CD14-positive monocyte (primary cell): Measurements from ENCODE around the gene PANK4. TPM values are rescaled to one million over a fixed set of nuclear protein-coding genes. Genes with fewer than 3 reads are reported as not detected.

ENCODE experiments used
- DNase-seq, 3 donors: peaks; one replicate each; pipeline ENCODE4 v3.0.0-alpha.2; 2011 to 2022
- H2AFZ ChIP-seq: 2 replicates; pipeline ENCODE4 v1.6.0; 2012; ENCODE audit warnings: mild to moderate bottlenecking, low read depth, low read length, inconsistent platforms; ENCODE audit not compliant: insufficient read depth, poor library complexity, severe bottlenecking
- H3K27ac ChIP-seq, 2 donors: 1 replicate in 1 of 2; 2 replicates in 1 of 2; pipeline ENCODE4 v1.5.1; 2012 to 2013; ENCODE audit warnings: low read length in 2 of 2, control low read depth in 1 of 2, inconsistent platforms in 1 of 2, low read depth in 1 of 2, mild to moderate bottlenecking in 1 of 2
- H3K27me3 ChIP-seq, 2 donors: one replicate each; pipeline versions ENCODE4 v1.6.0 to v1.6.1; 2011 to 2013; ENCODE audit warnings: low read length in 2 of 2; ENCODE audit not compliant: control insufficient read depth in 2 of 2, insufficient read depth in 2 of 2
- H3K36me3 ChIP-seq, 2 donors: replicated peaks in 1 of 2; 1 replicate in 1 of 2; 2 replicates in 1 of 2; pipeline versions ENCODE4 v1.5.1 to v1.6.1; 2012 to 2013; ENCODE audit warnings: low read length in 2 of 2, control low read depth in 1 of 2, inconsistent platforms in 1 of 2, mild to moderate bottlenecking in 1 of 2; ENCODE audit not compliant: insufficient read depth in 2 of 2, control insufficient read depth in 1 of 2
- H3K4me1 ChIP-seq, 2 donors: 1 replicate in 1 of 2; 2 replicates in 1 of 2; pipeline versions ENCODE4 v1.5.1 to v1.6.1; 2012 to 2013; ENCODE audit warnings: low read length in 2 of 2, control low read depth in 1 of 2, inconsistent platforms in 1 of 2, mild to moderate bottlenecking in 1 of 2, moderate library complexity in 1 of 2; ENCODE audit not compliant: insufficient read depth in 2 of 2, control insufficient read depth in 1 of 2
- H3K4me2 ChIP-seq: replicated peaks from 2 replicates; pipeline ENCODE3; 2012; ENCODE audit warnings: low read length, moderate library complexity, mild to moderate bottlenecking; ENCODE audit not compliant: poor library complexity, severe bottlenecking; ENCODE audit errors: extremely low read depth
- H3K4me3 ChIP-seq, 3 experiments: fragments of 200-600 bp in 1 of 3; sonication (generic) in 1 of 3; replicated peaks in 1 of 3; 1 replicate in 2 of 3; 2 replicates in 1 of 3; pipeline ENCODE4 v1.5.1; 2011 to 2013; ENCODE audit warnings: low read length in 3 of 3, mild to moderate bottlenecking in 3 of 3, control low read depth in 2 of 3, low read depth in 2 of 3, inconsistent platforms in 1 of 3, moderate library complexity in 1 of 3
- H3K79me2 ChIP-seq: 2 replicates; pipeline ENCODE4 v1.6.0; 2012; ENCODE audit warnings: mild to moderate bottlenecking, control low read depth, inconsistent platforms, low read length, moderate library complexity; ENCODE audit not compliant: insufficient read depth
- H3K9ac ChIP-seq: 2 replicates; pipeline ENCODE4 v1.6.0; 2017; ENCODE audit warnings: low read length, mild to moderate bottlenecking; ENCODE audit not compliant: insufficient read depth, poor library complexity, severe bottlenecking
- H3K9me3 ChIP-seq, 2 donors: replicated peaks in 1 of 2; 1 replicate in 1 of 2; 2 replicates in 1 of 2; pipeline versions ENCODE4 v1.5.1 to v1.6.1; 2012 to 2013; ENCODE audit warnings: low read length in 2 of 2, control low read depth in 1 of 2; ENCODE audit not compliant: control insufficient read depth in 1 of 2, insufficient read depth in 1 of 2
- H4K20me1 ChIP-seq: 2 replicates; pipeline ENCODE4 v1.6.0; 2012; ENCODE audit warnings: mild to moderate bottlenecking, low read length, control low read depth, moderate library complexity; ENCODE audit not compliant: insufficient read depth
- H3K27ac Mint-ChIP-seq, 7 donors: one replicate each; pipeline ENCODE4 v1.8.0; 2020; ENCODE audit warnings: mild to moderate bottlenecking in 7 of 7, mixed read lengths in 7 of 7, moderate library complexity in 6 of 7, inconsistent platforms in 2 of 7
- H3K27me3 Mint-ChIP-seq, 3 donors: one replicate each; pipeline ENCODE4 v1.8.0; 2021 to 2022; ENCODE audit warnings: low read depth in 3 of 3, mild to moderate bottlenecking in 3 of 3, mixed read lengths in 3 of 3, moderate library complexity in 3 of 3, inconsistent platforms in 1 of 3
- H3K36me3 Mint-ChIP-seq, 2 donors: one replicate each; pipeline ENCODE4 v1.8.0; 2020; ENCODE audit warnings: mixed read lengths in 2 of 2, inconsistent platforms in 1 of 2, mild to moderate bottlenecking in 1 of 2
- H3K4me1 Mint-ChIP-seq: one replicate; pipeline ENCODE4 v1.8.0; 2020; ENCODE audit warnings: mild to moderate bottlenecking, mixed read lengths
- H3K4me3 Mint-ChIP-seq, 2 donors: one replicate each; pipeline ENCODE4 v1.8.0; 2020; ENCODE audit warnings: mild to moderate bottlenecking in 2 of 2, mixed read lengths in 2 of 2, moderate library complexity in 1 of 2
- H3K9me3 Mint-ChIP-seq, 7 donors: one replicate each; pipeline ENCODE4 v1.8.0; 2020 to 2022; ENCODE audit warnings: mixed read lengths in 7 of 7, mild to moderate bottlenecking in 6 of 7, moderate library complexity in 6 of 7, inconsistent platforms in 2 of 7
- WGBS: methylation state at CpG from one replicate; pipeline ENCODE4 v1.1.5; 2013; ENCODE audit warnings: missing lambda C conversion rate; ENCODE audit not compliant: insufficient coverage; 5-methylcytosine and 5-hydroxymethylcytosine counted together
- intact Hi-C, 2 donors: fragments of 100-400 bp; cut with micrococcal nuclease; formaldehyde crosslinking; loops; one replicate each; pipeline versions ENCODE4 v1.15.0 to v1.15.1; 2023
- polyA plus RNA-seq, 3 donors: library from polyadenylated mRNA; depleted of rRNA in 1 of 3; unstranded in 2 of 3; stranded (reverse) in 1 of 3; fragments of 300-500 nt in 2 of 3; fragments of >200 nt in 1 of 3; fragmentation: Illumina TruSeq in 2 of 3; gene quantifications; 1 replicate in 2 of 3; 2 replicates in 1 of 3; pipeline ENCODE4 v1.2.3, GENCODE V29; 2012 to 2021
- TF ChIP-seq, protein P1 (sequence below): fragments of 200-600 bp; IDR thresholded peaks from one replicate; pipeline ENCODE4 v1.8.0; 2022; ENCODE audit warnings: antibody characterized with exemption, mild to moderate bottlenecking

The PANK4 gene
- polyA plus RNA-seq, 3 donors = 11.9 to 30.2 (median 13.7) TPM

DNA sequence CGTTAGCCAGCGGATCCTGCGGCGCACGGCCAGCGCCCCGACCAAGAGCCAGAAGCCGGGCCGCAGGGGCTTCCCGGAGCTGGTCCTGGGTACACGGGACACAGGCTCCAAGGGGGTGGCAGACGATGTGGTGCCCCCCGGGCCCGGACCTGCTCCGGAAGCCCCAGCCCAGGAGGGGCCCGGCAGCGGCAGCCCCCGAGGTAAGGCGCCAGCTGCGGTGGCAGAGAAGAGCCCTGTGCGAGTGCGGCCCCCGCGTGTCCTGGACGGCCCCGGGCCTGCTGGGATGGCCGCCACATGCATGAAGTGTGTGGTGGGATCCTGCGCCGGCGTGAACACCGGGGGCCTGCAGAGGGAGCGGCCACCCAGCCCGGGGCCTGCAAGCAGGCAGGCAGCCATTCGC lies 24.2 kb downstream of the PANK4 start:
- no peak overlapping the region for H3K9ac ChIP-seq
- no peaks in the 10 kb centered on the region for H3K27me3 ChIP-seq
- no peak overlapping the region for H2AFZ ChIP-seq
- H3K4me2 ChIP-seq = no peak overlapping the region
- Mint-ChIP-seq H3K9me3 (no peaks in the 10 kb centered on the region), H3K4me3 (no peak overlapping the region), H3K27me3 (peaks cover 0 to 5% (median 4%) of the 10 kb centered on the region in 3 donors), H3K36me3 (no peaks in the 10 kb centered on the region), H3K27ac (no peak overlapping the region), H3K4me1 (peaks cover 8% of the 10 kb centered on the region)
- WGBS = 92% methylated on average over 32 of the region's 34 CpGs
- H4K20me1 ChIP-seq = peaks cover 14% of the 10 kb centered on the region
- H3K27ac ChIP-seq = no peak overlapping the region
- H3K4me3 ChIP-seq = no peak overlapping the region
- no peaks in the 10 kb centered on the region for H3K9me3 ChIP-seq
- TF ChIP-seq, protein P1, sequence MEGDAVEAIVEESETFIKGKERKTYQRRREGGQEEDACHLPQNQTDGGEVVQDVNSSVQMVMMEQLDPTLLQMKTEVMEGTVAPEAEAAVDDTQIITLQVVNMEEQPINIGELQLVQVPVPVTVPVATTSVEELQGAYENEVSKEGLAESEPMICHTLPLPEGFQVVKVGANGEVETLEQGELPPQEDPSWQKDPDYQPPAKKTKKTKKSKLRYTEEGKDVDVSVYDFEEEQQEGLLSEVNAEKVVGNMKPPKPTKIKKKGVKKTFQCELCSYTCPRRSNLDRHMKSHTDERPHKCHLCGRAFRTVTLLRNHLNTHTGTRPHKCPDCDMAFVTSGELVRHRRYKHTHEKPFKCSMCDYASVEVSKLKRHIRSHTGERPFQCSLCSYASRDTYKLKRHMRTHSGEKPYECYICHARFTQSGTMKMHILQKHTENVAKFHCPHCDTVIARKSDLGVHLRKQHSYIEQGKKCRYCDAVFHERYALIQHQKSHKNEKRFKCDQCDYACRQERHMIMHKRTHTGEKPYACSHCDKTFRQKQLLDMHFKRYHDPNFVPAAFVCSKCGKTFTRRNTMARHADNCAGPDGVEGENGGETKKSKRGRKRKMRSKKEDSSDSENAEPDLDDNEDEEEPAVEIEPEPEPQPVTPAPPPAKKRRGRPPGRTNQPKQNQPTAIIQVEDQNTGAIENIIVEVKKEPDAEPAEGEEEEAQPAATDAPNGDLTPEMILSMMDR = no peak
- H3K4me1 ChIP-seq = peaks cover 10 to 11% of the 10 kb centered on the region in 2 donors
- H3K36me3 ChIP-seq = peaks cover 1 to 2% of the 10 kb centered on the region in 2 donors
- no peak for DNase-seq
- intact Hi-C loops = no loop called here
- no peaks in the 10 kb centered on the region for H3K79me2 ChIP-seq

DNA sequence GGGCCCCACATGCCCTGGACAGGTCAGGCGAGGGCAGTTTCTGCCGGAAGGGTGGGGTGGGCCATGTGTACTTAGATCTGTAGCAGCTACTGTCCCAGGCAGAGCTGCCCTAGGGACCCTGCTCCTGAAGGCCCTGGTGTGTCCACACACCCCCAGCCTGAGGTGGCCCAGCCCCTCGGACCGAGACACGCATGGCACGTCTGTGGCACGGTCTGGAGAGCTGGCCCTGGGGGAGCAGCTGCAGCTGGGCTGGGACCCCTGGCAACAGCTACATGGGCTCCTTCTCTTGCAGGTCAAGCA lies 24.6 kb downstream of the PANK4 start:
- intact Hi-C loops = no loop called here
- H3K79me2 ChIP-seq = no peaks in the 10 kb centered on the region
- no peak overlapping the region for H3K9ac ChIP-seq
- H3K9me3 ChIP-seq = no peaks in the 10 kb centered on the region
- peaks cover 8% of the 10 kb centered on the region for H3K4me1 Mint-ChIP-seq
- H3K4me2 ChIP-seq = no peak overlapping the region
- peaks cover 10% of the 10 kb centered on the region for H4K20me1 ChIP-seq
- no peak overlapping the region for H3K4me3 ChIP-seq
- no peaks in the 10 kb centered on the region for H3K9me3 Mint-ChIP-seq
- H2AFZ ChIP-seq = no peak overlapping the region
- DNase-seq = no peak
- peaks cover 10 to 11% of the 10 kb centered on the region in 2 donors for H3K4me1 ChIP-seq
- no peaks in the 10 kb centered on the region for H3K36me3 Mint-ChIP-seq
- H3K4me3 Mint-ChIP-seq = no peak overlapping the region
- H3K36me3 ChIP-seq = no peaks in the 10 kb centered on the region
- no peak overlapping the region for H3K27ac ChIP-seq
- no peak overlapping the region for H3K27ac Mint-ChIP-seq
- peaks cover 0 to 5% (median 4%) of the 10 kb centered on the region in 3 donors for H3K27me3 Mint-ChIP-seq
- 87% methylated on average over 7 of the region's 7 CpGs for WGBS
- TF ChIP-seq, protein P1 = no peak
- no peaks in the 10 kb centered on the region for H3K27me3 ChIP-seq
